GM23248 (cell line): Measurements from ENCODE around the gene GLUD1.
"Not testable (repeated sequence)": the region's sequence is repeated elsewhere in the genome, so short reads cannot be mapped to it uniquely, and the experiment has no call there.

Experiments used
- EZH2 ChIP-seq: fragments of 200-600 bp; sonication (generic); IDR thresholded peaks from 2 replicates; pipeline ENCODE4 v1.6.1; 2018; ENCODE audit warnings: antibody characterized with exemption, mild to moderate bottlenecking; ENCODE audit not compliant: insufficient read depth, poor library complexity, severe bottlenecking
- EZH2phosphoT487 ChIP-seq: fragments of 200-600 bp; sonication (generic); IDR thresholded peaks from 2 replicates; pipeline ENCODE4 v1.6.1; 2018; ENCODE audit warnings: antibody characterized with exemption, moderate library complexity, mild to moderate bottlenecking, low read depth; ENCODE audit not compliant: insufficient read depth

DNA sequence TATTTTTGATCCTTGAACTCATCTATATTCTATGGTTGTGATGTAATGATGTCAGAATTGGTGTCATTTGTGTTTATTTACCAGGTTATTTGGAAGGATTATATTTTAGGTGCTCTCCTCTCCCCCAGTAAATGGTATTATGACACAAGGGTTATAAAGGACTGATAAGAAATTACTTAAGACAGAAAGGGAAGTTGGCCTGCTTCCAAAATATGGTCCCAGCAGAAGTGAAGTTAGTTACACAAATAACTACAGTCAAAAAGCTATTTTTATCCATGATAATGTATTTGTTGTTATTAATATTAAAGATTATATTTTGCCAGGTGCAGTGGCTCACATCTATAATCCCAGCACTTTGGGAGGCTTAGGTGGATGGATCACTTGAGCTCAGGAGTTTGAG is 37.5 kb upstream of the GLUD1 start:
- TF ChIP-seq EZH2, EZH2phosphoT487: not testable (repeated sequence)
